Mammary epithelial cell (primary cell): ENCODE results near the gene MED9.

Experiments used
- CTCF ChIP-seq, 2 donors: IDR thresholded peaks in 1 of 2; conservative IDR thresholded peaks in 1 of 2; 2 replicates each; pipeline ENCODE4 v1.5.1; 2011 to 2012; ENCODE audit warnings: inconsistent platforms in 2 of 2, low read length in 2 of 2, mild to moderate bottlenecking in 2 of 2, control low read depth in 1 of 2, low read depth in 1 of 2; ENCODE audit not compliant: insufficient read depth in 1 of 2; ENCODE audit errors: extremely low read depth in 1 of 2
- EZH2 ChIP-seq: IDR thresholded peaks from 2 replicates; pipeline ENCODE4 v1.6.1; 2012; ENCODE audit warnings: low read length, inconsistent platforms, borderline replicate concordance

DNA sequence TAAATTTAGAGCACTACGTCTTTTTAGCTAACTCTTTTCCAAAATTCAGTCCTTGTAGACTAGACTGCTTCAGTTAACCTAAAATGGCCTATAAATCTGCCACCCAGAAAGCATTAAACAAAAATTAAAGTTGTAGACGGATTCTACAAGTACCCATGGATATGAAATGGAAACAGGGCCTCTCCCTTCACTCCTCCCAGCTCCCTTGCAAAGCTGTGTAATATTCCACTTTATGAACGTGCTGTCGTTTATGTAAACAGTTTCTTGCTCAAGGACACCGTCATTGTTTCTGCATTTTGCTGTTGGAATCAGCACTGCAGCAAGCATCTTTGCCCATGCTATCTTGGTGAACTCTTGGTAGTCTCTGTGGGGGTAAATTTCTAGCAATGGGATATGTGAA is 5.1 kb downstream of the MED9 start:
- TF ChIP-seq CTCF (conservative IDR thresholded peaks at IDR 0.05 in 1 of 2, IDR thresholded peaks at IDR 0.05 in 1 of 2; ENCODE audit: extremely low read depth in 1 of 2, insufficient read depth in 1 of 2, low read depth in 1 of 2, low read length in 2 of 2): no peak
- TF ChIP-seq EZH2: no peak
